Breast epithelium (tissue), 4 donors: ENCODE results near the gene RPS6KL1. TPM values are rescaled to one million over a fixed set of nuclear protein-coding genes. Genes with fewer than 3 reads are reported as not detected.
A peak's percentile ranks its signal among the peaks of the same experiment; 100 is the strongest.

ENCODE experiments used
- DNase-seq, 2 donors: peaks; one replicate each; pipeline ENCODE4 v3.0.0-alpha.2; 2019; ENCODE audit warnings: low spot score in 2 of 2
- H3K27ac ChIP-seq, 2 donors: fragments of 200-600 bp; sonication (generic) in 1 of 2; one replicate each; pipeline ENCODE4 v1.5.1; 2016 to 2019; ENCODE audit warnings: mild to moderate bottlenecking in 1 of 2
- H3K27me3 ChIP-seq, 2 donors: fragments of 200-600 bp; sonication (generic) in 1 of 2; one replicate each; pipeline versions ENCODE4 v1.5.1 to v1.6.0; 2017 to 2019; ENCODE audit warnings: control low read depth in 1 of 2, mild to moderate bottlenecking in 1 of 2
- H3K36me3 ChIP-seq: fragments of 200-600 bp; one replicate; pipeline ENCODE4 v1.5.1; 2019
- H3K4me1 ChIP-seq, 2 donors: fragments of 200-600 bp; sonication (generic); one replicate each; pipeline ENCODE4 v1.5.1; 2016 to 2019; ENCODE audit warnings: control low read depth in 1 of 2
- H3K4me3 ChIP-seq, 3 donors: fragments of 200-600 bp; sonication (generic); 1 replicate in 2 of 3; 2 replicates in 1 of 3; pipeline ENCODE4 v1.5.1; 2016 to 2019; ENCODE audit warnings: mild to moderate bottlenecking in 3 of 3, moderate library complexity in 2 of 3
- H3K9me3 ChIP-seq, 2 donors: fragments of 200-600 bp; sonication (generic) in 1 of 2; one replicate each; pipeline ENCODE4 v1.5.1; 2016 to 2019; ENCODE audit warnings: control low read depth in 1 of 2
- POLR2A ChIP-seq: fragments of 450-650 bp; IDR thresholded peaks from one replicate; pipeline ENCODE4 v1.6.1; 2016; ENCODE audit warnings: antibody characterized with exemption, mild to moderate bottlenecking, moderate library complexity
- POLR2AphosphoS5 ChIP-seq, 3 donors: sonication (generic); formaldehyde crosslinking; IDR thresholded peaks; one replicate each; pipeline ENCODE4 v1.6.1; 2017; ENCODE audit warnings: antibody characterized with exemption in 3 of 3
- intact Hi-C: fragments of 100-400 bp; cut with DNase I; formaldehyde crosslinking; loops from one replicate; pipeline ENCODE4 v1.15.1; 2023; ENCODE audit warnings: low total_unique reads
- total RNA-seq, 3 donors: library from RNA; depleted of rRNA; stranded (reverse); fragments of >200 nt; gene quantifications; one replicate each; pipeline ENCODE4 v1.1.0, GENCODE V29; 2016
- TF ChIP-seq, protein P1 (sequence below), 3 donors: fragments of 450-650 bp; IDR thresholded peaks; one replicate each; pipeline ENCODE4 v1.5.1; 2016 to 2017; ENCODE audit warnings: antibody characterized with exemption in 3 of 3, mild to moderate bottlenecking in 3 of 3, moderate library complexity in 3 of 3

RPS6KL1 gene
- total RNA-seq, 3 donors from 2014 or later = 2.9 to 5.6 (median 3.3) TPM

DNA sequence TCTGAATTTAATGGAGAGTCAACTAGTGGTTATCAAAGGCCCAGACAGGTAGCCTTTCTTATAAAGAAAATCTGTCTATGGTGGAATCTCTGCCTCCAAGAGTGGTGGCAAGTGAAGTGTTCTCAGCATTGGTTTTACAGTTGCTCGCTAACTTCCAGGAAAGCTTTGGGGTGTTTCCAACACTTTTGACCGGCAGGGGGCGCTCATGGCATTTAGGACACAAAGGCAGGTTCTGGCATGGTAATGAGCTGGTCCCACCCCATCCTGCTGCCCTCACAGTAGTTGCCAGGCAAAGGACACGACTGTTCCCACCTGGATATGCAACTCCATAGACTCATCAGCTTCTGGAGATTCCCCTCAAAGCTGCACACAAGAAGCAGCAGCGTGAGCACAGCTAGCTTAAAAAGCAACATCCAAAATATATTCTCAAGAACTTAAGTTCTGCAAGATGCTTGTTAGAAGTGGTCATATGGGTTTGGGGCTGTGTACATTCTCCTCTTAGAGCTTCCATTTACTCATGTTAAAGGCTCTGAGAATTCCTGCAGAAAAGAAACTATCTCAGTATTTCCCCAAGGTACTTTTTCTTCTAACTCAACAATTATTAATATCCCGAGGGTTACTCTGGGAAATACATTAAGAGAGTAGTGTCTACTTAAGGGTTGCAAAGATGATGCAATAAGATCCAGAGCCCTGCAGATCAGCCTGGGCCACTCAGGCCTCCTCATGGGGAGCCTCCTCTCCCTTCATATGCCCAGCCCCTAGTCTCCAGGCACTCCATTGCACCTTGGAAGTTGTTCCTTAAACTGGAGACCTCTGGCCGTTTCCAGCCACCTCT lies 61.9 kb downstream of the RPS6KL1 start:
- Histone ChIP-seq H3K4me3 (no peak overlapping the region), H3K4me1 (no peaks in the 10 kb centered on the region), H3K27me3 (no peaks in the 10 kb centered on the region), H3K27ac (no peak overlapping the region), H3K9me3 (no peaks in the 10 kb centered on the region), H3K36me3 (no peaks in the 10 kb centered on the region)
- TF ChIP-seq POLR2A = no peak
- TF ChIP-seq, protein P1, sequence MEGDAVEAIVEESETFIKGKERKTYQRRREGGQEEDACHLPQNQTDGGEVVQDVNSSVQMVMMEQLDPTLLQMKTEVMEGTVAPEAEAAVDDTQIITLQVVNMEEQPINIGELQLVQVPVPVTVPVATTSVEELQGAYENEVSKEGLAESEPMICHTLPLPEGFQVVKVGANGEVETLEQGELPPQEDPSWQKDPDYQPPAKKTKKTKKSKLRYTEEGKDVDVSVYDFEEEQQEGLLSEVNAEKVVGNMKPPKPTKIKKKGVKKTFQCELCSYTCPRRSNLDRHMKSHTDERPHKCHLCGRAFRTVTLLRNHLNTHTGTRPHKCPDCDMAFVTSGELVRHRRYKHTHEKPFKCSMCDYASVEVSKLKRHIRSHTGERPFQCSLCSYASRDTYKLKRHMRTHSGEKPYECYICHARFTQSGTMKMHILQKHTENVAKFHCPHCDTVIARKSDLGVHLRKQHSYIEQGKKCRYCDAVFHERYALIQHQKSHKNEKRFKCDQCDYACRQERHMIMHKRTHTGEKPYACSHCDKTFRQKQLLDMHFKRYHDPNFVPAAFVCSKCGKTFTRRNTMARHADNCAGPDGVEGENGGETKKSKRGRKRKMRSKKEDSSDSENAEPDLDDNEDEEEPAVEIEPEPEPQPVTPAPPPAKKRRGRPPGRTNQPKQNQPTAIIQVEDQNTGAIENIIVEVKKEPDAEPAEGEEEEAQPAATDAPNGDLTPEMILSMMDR (IDR thresholded peaks at IDR 0.05) = peak; percentile 77 to 85 (median 84)
- TF ChIP-seq POLR2AphosphoS5 (IDR thresholded peaks at IDR 0.05) = peak in 1 of 3 donors; percentile 37
- intact Hi-C loops = loop anchor here (2.0 kb wide), 1 partner anchor 18 kb away; no protein-coding TSS in a partner anchor
- peak; percentile 80 to 92 for DNase-seq

DNA sequence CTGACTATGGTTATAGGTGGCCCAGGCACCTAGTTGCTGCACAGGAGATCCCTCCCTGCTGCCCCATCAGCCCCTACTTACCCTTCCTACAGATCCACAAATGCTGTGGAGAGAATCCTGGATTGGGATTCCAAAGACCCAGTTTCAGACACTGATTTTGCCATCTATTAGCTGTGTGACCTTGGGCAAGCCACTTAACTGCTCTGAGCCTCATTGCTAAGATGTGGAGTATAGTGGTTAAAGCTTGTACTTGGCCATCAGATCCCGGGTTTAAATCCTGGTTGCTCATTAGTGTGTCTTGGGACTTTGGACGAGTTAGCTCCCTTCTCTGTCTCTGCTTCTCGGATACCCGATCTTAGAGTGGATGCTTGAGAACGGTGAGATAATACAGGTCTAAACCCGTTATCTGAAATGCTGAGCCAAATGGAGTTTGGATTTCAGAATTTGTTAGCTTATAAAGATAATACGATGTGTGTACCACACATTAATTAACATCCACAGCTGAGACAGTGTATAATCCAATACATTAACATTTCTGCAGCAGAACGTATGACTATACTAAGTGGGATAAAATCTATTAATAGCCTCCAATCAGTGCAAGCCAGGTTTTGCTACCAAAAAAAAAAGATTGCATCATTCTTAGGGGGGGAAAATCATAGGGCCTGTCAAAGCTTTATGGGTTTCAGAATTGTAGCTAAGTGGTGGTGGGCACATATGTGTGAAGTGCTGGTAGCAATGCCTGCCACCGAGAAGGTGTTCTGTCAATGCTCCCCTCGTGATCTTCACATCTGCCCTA lies 63.1 kb downstream of the RPS6KL1 start:
- intact Hi-C loops = loop anchor here (2.0 kb wide), 1 partner anchor 19 kb away; no protein-coding TSS in a partner anchor
- H3K27ac ChIP-seq = no peak overlapping the region
- no peaks in the 10 kb centered on the region for H3K4me1 ChIP-seq
- no peak for TF ChIP-seq POLR2AphosphoS5 (IDR thresholded peaks at IDR 0.05)
- no peaks in the 10 kb centered on the region for H3K9me3 ChIP-seq
- H3K36me3 ChIP-seq = no peaks in the 10 kb centered on the region
- no peaks in the 10 kb centered on the region for H3K27me3 ChIP-seq
- no peak for DNase-seq
- H3K4me3 ChIP-seq = no peak overlapping the region

DNA sequence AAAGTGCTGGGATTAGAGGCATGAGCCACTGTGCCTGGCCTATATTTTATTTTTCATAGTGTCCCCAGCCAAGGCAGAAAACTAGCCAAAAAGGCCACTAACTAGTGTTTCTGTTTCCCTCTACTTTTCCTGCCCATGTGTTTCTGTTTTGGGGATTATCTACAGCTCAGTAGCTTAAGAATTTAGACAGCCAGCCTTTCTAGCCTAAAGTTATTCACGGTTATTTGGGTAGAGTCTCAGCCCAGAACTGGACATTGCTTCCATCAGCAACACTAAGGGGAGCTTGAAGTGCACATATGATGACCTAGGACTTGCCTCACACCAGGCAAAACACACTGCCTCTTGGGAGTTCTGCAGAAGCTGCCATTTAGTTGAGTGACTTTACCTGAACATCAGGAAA lies 65.0 kb downstream of the RPS6KL1 start:
- TF ChIP-seq POLR2AphosphoS5 (IDR thresholded peaks at IDR 0.05) = no peak
- TF ChIP-seq, protein P1 (IDR thresholded peaks at IDR 0.05) = no peak
- no peak for TF ChIP-seq POLR2A
- intact Hi-C loops = no loop called here
- DNase-seq = no peak
- Histone ChIP-seq H3K9me3 (no peaks in the 10 kb centered on the region), H3K27me3 (no peaks in the 10 kb centered on the region), H3K4me3 (no peak overlapping the region), H3K36me3 (no peaks in the 10 kb centered on the region), H3K4me1 (no peaks in the 10 kb centered on the region), H3K27ac (no peak overlapping the region)

DNA sequence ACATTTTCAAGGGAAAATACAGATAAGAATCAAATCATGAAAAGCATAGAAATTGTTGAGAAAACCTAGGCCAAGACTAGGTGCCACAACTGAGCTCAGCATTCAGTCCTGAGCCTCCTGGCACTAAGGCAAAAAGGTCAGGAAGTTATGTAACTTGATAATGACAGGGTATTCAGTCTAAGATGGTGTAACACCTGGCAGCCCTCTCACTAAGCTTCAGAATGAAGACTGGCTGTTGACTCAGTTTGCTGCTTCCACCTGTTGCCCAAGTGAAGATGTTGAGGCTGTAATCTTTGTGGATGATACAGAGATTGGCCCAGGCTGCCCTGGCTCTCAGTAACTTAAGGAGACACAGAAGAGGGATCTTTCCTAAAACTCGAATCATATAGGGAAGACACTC lies 66.7 kb downstream of the RPS6KL1 start:
- TF ChIP-seq POLR2AphosphoS5 (IDR thresholded peaks at IDR 0.05) = no peak
- TF ChIP-seq POLR2A = no peak
- TF ChIP-seq, protein P1 (IDR thresholded peaks at IDR 0.05) = no peak

DNA sequence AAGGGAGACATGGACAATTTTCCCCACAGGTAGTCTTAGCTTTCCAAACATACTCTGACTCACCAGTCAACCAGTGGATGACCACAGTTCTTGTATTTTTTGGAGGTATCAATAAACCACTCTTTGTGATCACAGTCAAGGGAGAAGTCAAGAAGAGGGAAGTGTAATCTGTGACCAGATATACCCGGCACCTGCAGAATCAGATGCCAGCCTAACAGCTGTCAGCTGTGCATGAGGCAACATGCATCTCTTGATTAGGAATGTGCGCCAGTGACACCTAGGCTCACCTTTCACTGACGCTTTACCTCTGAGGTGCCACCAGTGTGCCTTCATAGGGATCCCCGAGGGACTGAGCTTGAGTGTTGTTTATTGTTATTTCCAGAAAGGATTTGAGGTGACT lies 67.1 kb downstream of the RPS6KL1 start:
- Histone ChIP-seq H3K9me3 (no peaks in the 10 kb centered on the region), H3K27me3 (no peaks in the 10 kb centered on the region), H3K4me3 (no peak overlapping the region), H3K4me1 (no peaks in the 10 kb centered on the region), H3K36me3 (no peaks in the 10 kb centered on the region), H3K27ac (no peak overlapping the region)
- DNase-seq = no peak
- TF ChIP-seq POLR2A (no peak), POLR2AphosphoS5 (IDR thresholded peaks at IDR 0.05) (no peak)
- TF ChIP-seq, protein P1 (IDR thresholded peaks at IDR 0.05) = no peak
- intact Hi-C loops = no loop called here

More for the DNA sequence above, 66.7 kb downstream of the RPS6KL1 start:
- no peak overlapping the region for H3K4me3 ChIP-seq
- no peaks in the 10 kb centered on the region for H3K36me3 ChIP-seq
- no peak overlapping the region for H3K27ac ChIP-seq
- no peaks in the 10 kb centered on the region for H3K4me1 ChIP-seq
- no peaks in the 10 kb centered on the region for H3K9me3 ChIP-seq
- no peaks in the 10 kb centered on the region for H3K27me3 ChIP-seq
- no peak for DNase-seq
- intact Hi-C loops = no loop called here
